Transverse colon (tissue), 4 donors: ENCODE data around the gene SLAMF7.

Source experiments
- CTCF ChIP-seq, 5 experiments: fragments of 200-600 bp in 3 of 5; fragments of 450-650 bp in 2 of 5; sonication (generic) in 3 of 5; IDR thresholded peaks; 1 replicate in 2 of 5; 2 replicates in 3 of 5; pipeline ENCODE4 v1.5.1; 2016 to 2017; ENCODE audit warnings: antibody characterized with exemption in 5 of 5, inconsistent platforms in 3 of 5, mild to moderate bottlenecking in 2 of 5, moderate library complexity in 1 of 5
- EP300 ChIP-seq: sonication (generic); formaldehyde crosslinking; IDR thresholded peaks from one replicate; pipeline ENCODE4 v1.6.1; 2017; ENCODE audit warnings: antibody characterized with exemption, low read depth
- POLR2A ChIP-seq: fragments of 450-650 bp; IDR thresholded peaks from one replicate; pipeline ENCODE4 v1.6.1; 2016; ENCODE audit warnings: antibody characterized with exemption, mild to moderate bottlenecking, moderate library complexity
- POLR2AphosphoS5 ChIP-seq, 3 donors: sonication (generic); formaldehyde crosslinking; IDR thresholded peaks; one replicate each; pipeline ENCODE4 v1.6.1; 2016; ENCODE audit warnings: antibody characterized with exemption in 3 of 3

- TF ChIP-seq EP300 (no peak), CTCF (IDR thresholded peaks at IDR 0.05) (no peak), POLR2A (no peak), POLR2AphosphoS5 (IDR thresholded peaks at IDR 0.05) (peak in 2 of 3 donors; percentile 54 to 58)
Measured at GRCh38 chr1:160781186-160781766, 42.2 kb downstream of the SLAMF7 start.
